ENCODE results near the gene SUPT6H. TPM values are rescaled to one million over a fixed set of nuclear protein-coding genes. Genes with fewer than 3 reads are reported as not detected.
A peak's percentile ranks its signal among the peaks of the same experiment; 100 is the strongest.

SUPT6H gene
- total and polyA plus RNA-seq, 5 donors: 32.7 to 49.0 (median 45.9) TPM

DNA sequence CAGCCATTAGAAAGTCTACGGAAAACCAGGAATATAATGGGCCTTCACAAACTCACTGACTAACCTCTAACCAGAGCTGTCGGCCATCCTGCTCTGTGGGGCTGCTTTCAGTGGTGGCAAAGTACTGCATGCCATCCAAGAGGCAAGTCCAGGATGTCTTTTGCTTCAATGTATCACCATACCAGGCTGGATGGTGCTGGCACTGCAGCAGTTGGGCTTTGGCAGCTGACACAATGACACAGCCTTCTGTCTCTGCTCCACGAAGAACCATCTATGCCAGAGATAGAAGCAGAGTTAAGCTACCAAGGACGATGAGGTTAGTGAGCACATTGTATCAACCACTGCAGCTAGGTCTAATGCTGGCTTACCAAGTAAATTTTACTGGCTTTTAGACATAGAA is 38.3 kb upstream of the SUPT6H start:
- no peaks in the 10 kb centered on the region for H3K27me3 ChIP-seq (ENCODE audit: control insufficient read depth, insufficient read depth)
- no peak overlapping the region for H3K27ac ChIP-seq (ENCODE audit: low read length)
- intact Hi-C loops (cut with DNase I): no loop called here
- DNase-seq (no peak), ATAC-seq (peak; percentile 20 to 64)
- no peaks in the 10 kb centered on the region for H3K4me1 ChIP-seq (ENCODE audit: control insufficient read depth, insufficient read depth, low read length)
- H3K4me3 ChIP-seq (ENCODE audit: low read length): no peak overlapping the region
- WGBS: 78% methylated on average over 4 of the region's 4 CpGs
- H3K9me3 ChIP-seq (ENCODE audit: control insufficient read depth, low read length): no peaks in the 10 kb centered on the region

DNA sequence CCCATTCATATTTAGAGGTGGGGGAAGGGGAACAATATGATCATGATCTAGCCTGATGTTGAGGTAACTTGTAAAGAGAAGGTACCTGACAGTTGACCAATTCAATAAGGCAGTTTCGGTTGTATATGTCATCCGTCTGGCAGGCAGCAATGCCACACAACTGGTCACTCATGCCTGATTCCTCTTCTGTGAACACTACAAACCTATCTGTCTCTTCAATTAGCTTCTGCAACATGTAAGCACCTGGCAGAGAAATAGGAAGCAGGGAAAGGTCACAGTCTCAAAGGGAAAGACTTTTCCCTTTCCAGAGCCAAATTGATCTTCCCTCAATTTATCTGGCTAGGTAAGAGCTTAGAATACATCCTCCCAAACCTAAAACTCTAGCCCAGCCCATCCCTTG is 37.9 kb upstream of the SUPT6H start:
- no peak overlapping the region for H3K4me3 ChIP-seq (ENCODE audit: low read length)
- DNase-seq (no peak), ATAC-seq (peak in 1 of 2 donors; percentile 13)
- H3K27ac ChIP-seq (ENCODE audit: low read length): no peak overlapping the region
- 94% methylated on average over 2 of the region's 2 CpGs for WGBS
- no peaks in the 10 kb centered on the region for H3K4me1 ChIP-seq (ENCODE audit: control insufficient read depth, insufficient read depth, low read length)
- H3K9me3 ChIP-seq (ENCODE audit: control insufficient read depth, low read length): no peaks in the 10 kb centered on the region
- no peaks in the 10 kb centered on the region for H3K27me3 ChIP-seq (ENCODE audit: control insufficient read depth, insufficient read depth)
- intact Hi-C loops (cut with DNase I): no loop called here

DNA sequence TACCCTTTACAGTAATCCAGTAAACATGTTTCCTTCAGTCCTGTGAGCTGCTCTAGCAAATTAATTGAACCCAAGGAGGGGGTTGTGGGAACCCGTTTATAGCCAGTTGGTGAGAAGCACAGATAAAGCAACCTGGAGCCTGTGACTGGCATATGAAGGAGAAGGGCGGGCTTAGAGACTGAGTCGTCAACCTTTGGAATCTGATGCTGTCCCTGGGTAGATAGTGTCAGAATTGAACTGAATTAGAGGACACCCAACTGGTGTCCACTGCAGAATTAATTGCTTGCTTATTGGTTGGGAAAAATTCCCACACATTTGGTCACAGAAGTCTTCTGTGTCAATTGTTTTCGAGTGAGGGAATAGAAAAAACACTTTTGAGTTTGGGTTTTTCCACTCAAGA is 35.2 kb upstream of the SUPT6H start:
- ATAC-seq (no peak), DNase-seq (no peak)
- Histone ChIP-seq H3K27me3 (ENCODE audit: control insufficient read depth, insufficient read depth) (no peaks in the 10 kb centered on the region), H3K27ac (ENCODE audit: low read length) (no peak overlapping the region), H3K4me3 (ENCODE audit: low read length) (no peak overlapping the region), H3K4me1 (ENCODE audit: control insufficient read depth, insufficient read depth, low read length) (no peaks in the 10 kb centered on the region), H3K9me3 (ENCODE audit: control insufficient read depth, low read length) (no peaks in the 10 kb centered on the region)
- intact Hi-C loops (cut with DNase I): no loop called here
- WGBS: 88% methylated on average over 4 of the region's 4 CpGs

DNA sequence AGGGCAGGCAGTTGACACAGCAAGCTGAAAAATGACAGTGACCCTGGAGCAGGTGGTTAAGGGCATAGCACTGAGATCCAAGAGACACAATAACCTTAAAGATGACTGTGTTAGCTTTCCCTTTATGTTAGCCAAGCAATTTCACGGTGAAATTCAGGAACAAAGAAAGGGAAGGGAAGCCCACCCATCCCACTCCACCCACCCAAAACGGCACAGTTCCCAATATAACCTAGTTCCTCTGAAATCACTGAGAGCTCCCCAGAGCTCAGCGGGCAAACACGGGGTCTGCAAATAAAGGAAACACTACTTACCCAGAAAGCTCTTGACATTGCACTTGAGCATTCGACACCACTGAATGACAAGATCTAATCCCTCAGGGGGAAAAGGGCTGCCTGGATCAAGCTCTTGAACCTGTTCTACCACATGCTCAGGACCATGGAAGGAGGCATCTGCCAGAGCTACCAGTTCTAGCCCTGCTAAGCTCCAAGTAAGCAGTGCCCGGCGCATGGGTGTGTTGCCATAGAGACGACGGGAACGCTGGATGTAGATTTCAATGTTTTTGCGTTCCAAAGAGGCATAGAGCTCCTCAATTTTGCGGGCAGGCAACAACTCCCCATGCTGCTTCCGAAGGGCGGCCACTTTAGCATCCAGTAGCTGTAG is 27.7 kb upstream of the SUPT6H start:
- no peaks in the 10 kb centered on the region for H3K4me1 ChIP-seq (ENCODE audit: control insufficient read depth, insufficient read depth, low read length)
- ATAC-seq (no peak), DNase-seq (no peak)
- WGBS: 88% methylated on average over 14 of the region's 14 CpGs
- no peak overlapping the region for H3K27ac ChIP-seq (ENCODE audit: low read length)
- no peaks in the 10 kb centered on the region for H3K9me3 ChIP-seq (ENCODE audit: control insufficient read depth, low read length)
- H3K4me3 ChIP-seq (ENCODE audit: low read length): no peak overlapping the region
- no peaks in the 10 kb centered on the region for H3K27me3 ChIP-seq (ENCODE audit: control insufficient read depth, insufficient read depth)
- intact Hi-C loops (cut with DNase I): no loop called here

DNA sequence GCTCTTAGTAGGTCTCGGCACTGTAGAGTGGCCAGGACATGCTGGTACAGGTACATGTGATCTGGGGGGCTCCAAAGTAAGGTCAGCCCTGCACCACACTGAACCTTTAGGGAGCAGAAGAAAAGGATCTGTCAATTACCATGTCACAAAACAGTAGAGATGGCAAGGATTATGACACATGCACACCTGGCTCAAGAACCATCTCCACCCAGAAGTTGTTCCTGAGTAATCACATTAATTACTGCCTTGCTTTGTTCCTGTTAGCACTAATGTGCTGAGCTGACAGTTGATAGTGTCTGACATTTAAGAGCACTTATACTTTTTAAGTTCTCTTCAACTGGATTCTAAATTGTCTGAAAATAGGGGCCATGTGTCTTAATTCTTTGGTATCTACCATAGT is 26.5 kb upstream of the SUPT6H start:
- ATAC-seq (no peak), DNase-seq (no peak)
- H3K27ac ChIP-seq (ENCODE audit: low read length): no peak overlapping the region
- no peaks in the 10 kb centered on the region for H3K4me1 ChIP-seq (ENCODE audit: control insufficient read depth, insufficient read depth, low read length)
- no peak overlapping the region for H3K4me3 ChIP-seq (ENCODE audit: low read length)
- H3K27me3 ChIP-seq (ENCODE audit: control insufficient read depth, insufficient read depth): no peaks in the 10 kb centered on the region
- intact Hi-C loops (cut with DNase I): no loop called here
- no peaks in the 10 kb centered on the region for H3K9me3 ChIP-seq (ENCODE audit: control insufficient read depth, low read length)
- 87% methylated on average over 1 of the region's 1 CpG for WGBS

DNA sequence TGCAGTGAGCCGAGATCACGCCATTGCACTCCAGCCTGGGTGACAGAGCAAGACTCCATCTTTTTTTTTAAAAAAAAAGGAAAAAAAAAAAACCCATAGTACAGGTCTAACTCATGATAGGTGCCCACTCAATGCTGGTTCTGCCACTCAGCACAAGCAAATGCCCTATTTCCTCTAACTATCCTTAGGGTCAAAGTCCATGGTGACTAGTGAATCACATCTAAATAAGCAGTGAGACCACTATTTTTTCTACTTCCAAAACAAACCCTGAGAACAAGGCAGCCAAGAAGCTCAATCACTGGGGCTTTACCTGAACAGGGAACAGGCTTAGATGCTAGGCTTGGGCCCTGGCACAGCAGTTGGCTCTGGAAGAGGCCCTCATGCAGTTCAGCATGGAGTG is 20.4 kb upstream of the SUPT6H start:
- intact Hi-C loops (cut with DNase I): no loop called here
- Histone ChIP-seq H3K9me3 (ENCODE audit: control insufficient read depth, low read length) (no peaks in the 10 kb centered on the region), H3K27ac (ENCODE audit: low read length) (no peak overlapping the region), H3K27me3 (ENCODE audit: control insufficient read depth, insufficient read depth) (no peaks in the 10 kb centered on the region), H3K4me1 (ENCODE audit: control insufficient read depth, insufficient read depth, low read length) (peaks cover 2% of the 10 kb centered on the region), H3K4me3 (ENCODE audit: low read length) (no peak overlapping the region)
- DNase-seq (no peak), ATAC-seq (no peak)
- 93% methylated on average over 2 of the region's 2 CpGs for WGBS

DNA sequence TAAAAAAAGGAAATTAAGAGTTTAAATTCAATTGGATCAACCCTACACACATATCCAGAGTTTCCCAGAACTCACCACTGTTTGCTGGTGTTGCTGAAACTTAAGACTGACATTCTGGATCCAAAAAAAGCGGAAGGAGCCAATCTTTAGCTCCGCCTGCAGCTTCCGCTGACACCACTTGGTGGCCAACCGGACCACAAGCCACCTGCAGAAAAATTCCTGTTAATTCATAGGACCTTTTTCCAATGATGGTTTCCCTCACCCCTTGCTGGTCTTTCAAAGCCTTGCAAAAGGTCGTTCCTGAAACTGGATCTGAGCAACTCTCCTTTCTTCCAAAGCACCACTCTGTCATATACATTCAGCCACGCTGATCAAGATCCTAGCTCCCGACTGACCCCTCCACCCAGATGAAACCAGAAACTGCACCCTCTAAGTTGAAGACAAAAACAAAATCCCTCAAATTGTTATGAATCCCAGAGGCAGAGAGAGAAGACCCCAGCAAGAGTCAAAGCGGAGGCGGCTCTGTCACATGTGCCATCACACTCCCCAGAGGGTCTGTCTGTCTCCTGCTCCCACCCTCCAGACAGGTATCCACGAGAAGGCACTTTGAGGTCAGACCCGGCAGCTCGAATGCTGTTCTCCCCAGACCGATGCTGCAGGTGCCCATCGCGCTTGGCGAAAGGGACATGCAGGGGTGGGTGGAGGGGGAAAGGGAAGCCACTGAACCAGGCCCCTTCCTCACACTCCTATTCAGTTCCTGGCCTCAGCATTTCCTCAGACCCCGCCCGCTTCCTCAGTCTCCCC is 17.8 kb upstream of the SUPT6H start:
- H3K4me1 ChIP-seq (ENCODE audit: control insufficient read depth, insufficient read depth, low read length): peaks cover 2% of the 10 kb centered on the region
- peak overlapping the region; percentile 94 for H3K4me3 ChIP-seq (ENCODE audit: low read length)
- peak; percentile 50 to 77 (median 71) for DNase-seq
- H3K27me3 ChIP-seq (ENCODE audit: control insufficient read depth, insufficient read depth): no peaks in the 10 kb centered on the region
- H3K27ac ChIP-seq (ENCODE audit: low read length): peak overlapping the region; percentile 76
- WGBS: under 1% methylated on average over 18 of the region's 18 CpGs
- H3K9me3 ChIP-seq (ENCODE audit: control insufficient read depth, low read length): no peaks in the 10 kb centered on the region
- intact Hi-C loops (cut with DNase I): no loop called here
- ATAC-seq: peak in 1 of 2 donors; percentile 6

DNA sequence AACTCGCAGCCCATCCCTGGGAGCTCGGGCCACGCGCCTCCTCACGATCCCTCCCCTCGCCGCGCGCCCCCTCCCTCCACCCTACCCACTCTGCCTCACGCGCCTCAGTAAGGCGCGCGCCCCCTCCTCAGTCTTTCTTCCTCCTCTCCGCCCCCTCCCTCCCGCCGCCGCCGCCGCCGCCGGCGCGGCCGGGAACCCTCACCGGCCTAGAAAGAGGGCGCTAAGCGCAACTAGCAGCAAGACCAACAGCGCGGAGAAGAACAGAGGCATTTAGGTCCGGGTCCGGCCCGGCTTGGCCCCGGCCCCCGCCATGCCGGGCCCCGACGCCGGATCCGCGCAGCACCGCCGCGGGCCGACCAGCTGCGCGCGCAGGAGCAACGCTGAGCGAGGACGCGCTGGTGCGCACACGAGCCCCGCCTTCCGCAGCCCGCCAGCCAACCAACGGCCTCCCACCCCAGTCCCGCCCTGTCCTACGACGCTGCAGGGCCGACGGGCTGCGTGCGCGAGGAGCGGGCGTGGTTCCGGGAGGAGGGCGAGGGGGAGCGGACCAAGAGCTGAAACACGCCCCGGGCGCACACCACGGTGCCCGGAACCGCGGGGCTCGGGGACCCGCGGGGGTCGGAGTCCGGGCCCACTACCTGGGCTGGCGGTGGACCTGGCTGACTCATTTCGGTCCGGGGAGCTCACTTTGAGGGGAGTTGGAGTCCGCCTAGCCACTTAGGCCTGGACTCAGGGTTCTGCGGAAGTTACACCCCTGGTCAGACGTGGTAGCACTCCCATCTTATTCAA is 17.0 kb upstream of the SUPT6H start, which contains the start of gene BLTP2:
TSS of gene BLTP2 (minus strand) at position 372 of the 789 bp plus-strand sequence. CDS start at position 270, 102 bp downstream.
- Histone ChIP-seq H3K4me3 (ENCODE audit: low read length) (peak within 1 kb of the TSS; percentile 94), H3K9me3 (ENCODE audit: control insufficient read depth, low read length) (no peaks in the 10 kb centered on the region), H3K4me1 (ENCODE audit: control insufficient read depth, insufficient read depth, low read length) (peaks cover 2% of the 10 kb centered on the region), H3K27me3 (ENCODE audit: control insufficient read depth, insufficient read depth) (no peaks in the 10 kb centered on the region), H3K27ac (ENCODE audit: low read length) (peak within 1 kb of the TSS; percentile 98)
- peak; percentile 98 to 99 for ATAC-seq
- intact Hi-C loops (cut with DNase I): no loop called here
- DNase-seq: peak; percentile 98 to 99 (median 99)
- WGBS: under 1% methylated on average over 89 of the region's 89 CpGs

DNA sequence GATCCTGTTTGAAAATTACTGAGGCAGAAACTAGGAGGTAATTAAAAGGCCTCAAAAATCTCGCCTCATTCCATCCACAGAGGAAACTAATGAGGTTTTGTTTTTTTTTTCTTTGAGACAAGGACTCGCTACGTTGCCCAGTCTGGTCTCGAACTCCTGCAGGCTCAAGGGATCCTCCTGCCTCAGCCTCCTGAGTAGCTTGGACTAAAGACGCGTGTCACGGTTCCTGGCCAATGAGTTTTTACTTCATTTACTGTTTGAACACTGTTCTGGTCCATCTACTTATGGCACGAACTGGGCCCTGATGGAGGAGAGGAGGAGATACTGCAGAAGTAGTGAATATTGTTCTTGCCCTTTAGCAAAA is 16.4 kb upstream of the SUPT6H start:
- no peaks in the 10 kb centered on the region for H3K27me3 ChIP-seq (ENCODE audit: control insufficient read depth, insufficient read depth)
- intact Hi-C loops (cut with DNase I): no loop called here
- no peak for DNase-seq
- peak overlapping the region; percentile 94 for H3K4me3 ChIP-seq (ENCODE audit: low read length)
- H3K27ac ChIP-seq (ENCODE audit: low read length): peak overlapping the region; percentile 98
- H3K4me1 ChIP-seq (ENCODE audit: control insufficient read depth, insufficient read depth, low read length): peaks cover 2% of the 10 kb centered on the region
- peak in 1 of 2 donors; percentile 0 for ATAC-seq
- no peaks in the 10 kb centered on the region for H3K9me3 ChIP-seq (ENCODE audit: control insufficient read depth, low read length)
- 32% methylated on average over 8 of the region's 8 CpGs for WGBS

DNA sequence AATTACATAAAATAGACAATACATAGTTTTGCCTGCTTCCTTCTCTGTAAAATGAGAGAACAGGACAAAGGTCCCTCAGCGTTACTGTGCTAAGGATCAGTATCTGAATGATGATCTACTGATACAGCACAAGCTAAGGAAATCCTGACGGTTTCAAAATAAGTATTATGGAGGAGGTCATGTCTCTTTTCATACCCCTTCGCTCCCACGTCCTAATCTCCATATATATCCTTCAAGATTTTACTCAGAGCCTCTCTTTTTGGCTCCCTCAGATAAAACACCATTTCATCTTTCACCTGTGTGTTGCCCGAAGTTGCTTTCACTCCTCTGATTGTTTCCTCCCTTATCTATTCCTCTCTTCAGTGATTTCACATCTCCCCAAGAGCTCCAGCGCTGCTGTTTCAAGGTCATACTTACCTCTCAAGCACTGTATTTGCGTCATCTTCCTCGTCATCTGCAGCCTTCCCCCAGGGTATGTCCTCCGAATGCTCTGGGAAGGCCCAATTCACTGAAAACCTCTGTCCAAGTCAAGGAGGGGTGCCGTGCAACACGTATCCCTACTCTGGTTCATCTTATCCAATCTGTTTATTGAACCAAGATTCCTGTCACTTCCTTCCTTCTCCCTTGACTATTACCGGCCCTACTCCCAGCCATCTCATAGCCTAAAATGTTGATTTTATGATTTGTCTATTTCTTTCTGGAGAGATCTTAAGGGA is 15.8 kb upstream of the SUPT6H start:
- Histone ChIP-seq H3K4me3 (ENCODE audit: low read length) (peak overlapping the region; percentile 94), H3K27ac (ENCODE audit: low read length) (peak overlapping the region; percentile 92), H3K27me3 (ENCODE audit: control insufficient read depth, insufficient read depth) (no peaks in the 10 kb centered on the region), H3K4me1 (ENCODE audit: control insufficient read depth, insufficient read depth, low read length) (peaks cover 2% of the 10 kb centered on the region), H3K9me3 (ENCODE audit: control insufficient read depth, low read length) (no peaks in the 10 kb centered on the region)
- no peak for ATAC-seq
- 54% methylated on average over 12 of the region's 12 CpGs for WGBS
- DNase-seq: no peak
- intact Hi-C loops (cut with DNase I): no loop called here

Measured in right cardiac atrium (tissue), 5 donors.